ENCODE measurements around the gene CLIC6.

DNA sequence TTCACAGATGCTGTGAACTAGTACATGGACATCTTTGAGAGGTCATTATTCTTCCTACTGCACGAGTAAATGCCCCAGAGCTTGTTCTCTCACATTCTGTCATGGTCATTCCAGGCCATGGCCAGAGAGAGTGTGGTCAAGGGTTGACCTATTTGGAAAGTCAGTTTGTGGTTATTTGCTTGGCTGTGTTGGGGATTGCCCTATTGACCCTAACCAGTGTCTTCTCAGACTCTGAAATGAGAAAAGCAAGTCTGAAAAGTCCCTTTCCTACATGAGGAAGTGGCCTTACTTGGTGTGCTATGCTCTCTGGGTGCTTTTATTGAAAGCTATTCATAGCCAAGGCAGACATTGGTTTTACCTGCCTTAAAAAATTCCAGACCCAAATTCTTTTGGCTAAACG is 26.6 kb downstream of the CLIC6 start:
- TF ChIP-seq, protein P1, sequence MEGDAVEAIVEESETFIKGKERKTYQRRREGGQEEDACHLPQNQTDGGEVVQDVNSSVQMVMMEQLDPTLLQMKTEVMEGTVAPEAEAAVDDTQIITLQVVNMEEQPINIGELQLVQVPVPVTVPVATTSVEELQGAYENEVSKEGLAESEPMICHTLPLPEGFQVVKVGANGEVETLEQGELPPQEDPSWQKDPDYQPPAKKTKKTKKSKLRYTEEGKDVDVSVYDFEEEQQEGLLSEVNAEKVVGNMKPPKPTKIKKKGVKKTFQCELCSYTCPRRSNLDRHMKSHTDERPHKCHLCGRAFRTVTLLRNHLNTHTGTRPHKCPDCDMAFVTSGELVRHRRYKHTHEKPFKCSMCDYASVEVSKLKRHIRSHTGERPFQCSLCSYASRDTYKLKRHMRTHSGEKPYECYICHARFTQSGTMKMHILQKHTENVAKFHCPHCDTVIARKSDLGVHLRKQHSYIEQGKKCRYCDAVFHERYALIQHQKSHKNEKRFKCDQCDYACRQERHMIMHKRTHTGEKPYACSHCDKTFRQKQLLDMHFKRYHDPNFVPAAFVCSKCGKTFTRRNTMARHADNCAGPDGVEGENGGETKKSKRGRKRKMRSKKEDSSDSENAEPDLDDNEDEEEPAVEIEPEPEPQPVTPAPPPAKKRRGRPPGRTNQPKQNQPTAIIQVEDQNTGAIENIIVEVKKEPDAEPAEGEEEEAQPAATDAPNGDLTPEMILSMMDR (conservative IDR thresholded peaks at IDR 0.05): no peak
- TF ChIP-seq ZFX (IDR thresholded peaks at IDR 0.05): no peak

Measured in C4-2B (cell line).